Aorta (tissue), 5 donors: ENCODE measurements around the gene C19orf47. TPM values are rescaled to one million over a fixed set of nuclear protein-coding genes. Genes with fewer than 3 reads are reported as not detected.

Experiments
- ATAC-seq: fragments of 200-7000 bp; cut with Tn5 transposase; one replicate; pipeline ENCODE4 v1.9.1; 2022; ENCODE audit warnings: moderate library complexity; ENCODE audit not compliant: low FRiP score
- DNase-seq, 2 donors: peaks; one replicate each; pipeline ENCODE4 v3.0.0-alpha.2; 2020
- H3K27ac ChIP-seq, 2 donors: one replicate each; pipeline ENCODE4 v1.5.1; 2013; ENCODE audit warnings: low read length in 2 of 2, mild to moderate bottlenecking in 2 of 2, moderate library complexity in 2 of 2, control low read depth in 1 of 2, inconsistent platforms in 1 of 2, low read depth in 1 of 2
- H3K27me3 ChIP-seq, 2 donors: one replicate each; pipeline ENCODE4 v1.6.1; 2013; ENCODE audit warnings: control low read depth in 1 of 2, low read length in 1 of 2, mild to moderate bottlenecking in 1 of 2, moderate library complexity in 1 of 2; ENCODE audit not compliant: insufficient read depth in 2 of 2, control insufficient read depth in 1 of 2
- H3K36me3 ChIP-seq, 2 donors: one replicate each; pipeline ENCODE4 v1.6.1; 2013; ENCODE audit warnings: control low read depth in 1 of 2, low read length in 1 of 2, mild to moderate bottlenecking in 1 of 2; ENCODE audit not compliant: insufficient read depth in 2 of 2, control insufficient read depth in 1 of 2
- H3K4me1 ChIP-seq, 2 donors: one replicate each; pipeline ENCODE4 v1.6.1; 2013; ENCODE audit warnings: low read length in 2 of 2, control low read depth in 1 of 2, mild to moderate bottlenecking in 1 of 2, moderate library complexity in 1 of 2; ENCODE audit not compliant: insufficient read depth in 2 of 2, control insufficient read depth in 1 of 2
- H3K4me3 ChIP-seq, 2 donors: one replicate each; pipeline ENCODE4 v1.5.1; 2013; ENCODE audit warnings: low read length in 2 of 2, control low read depth in 1 of 2, mild to moderate bottlenecking in 1 of 2
- H3K9me3 ChIP-seq: one replicate; pipeline ENCODE4 v1.6.1; 2013; ENCODE audit warnings: mild to moderate bottlenecking, low read length; ENCODE audit not compliant: control insufficient read depth
- WGBS, 2 donors: extraction: QIAGEN DNeasy Blood & Tissue Kit; methylation state at CpG; one replicate each; pipeline ENCODE4 v1.1.7; 2013; 5-methylcytosine and 5-hydroxymethylcytosine counted together
- intact Hi-C, 2 donors: fragments of 100-400 bp; cut with DNase I; formaldehyde crosslinking; loops; one replicate each; pipeline versions ENCODE4 v1.14.2 to v1.15.0; 2022
- polyA plus RNA-seq, 2 donors: library from polyadenylated mRNA; stranded (reverse); fragments of 200-250 nt; gene quantifications; one replicate each; pipeline ENCODE4 v1.2.3, GENCODE V29; 2013
- total RNA-seq, 2 donors: library from RNA; stranded (reverse); fragmentation: NEBNext Ultra II Directional; extraction: Animal tissue kit (Norgen Biotek cat#: 25700); gene quantifications; one replicate each; pipeline ENCODE4 v1.2.1, GENCODE V29; 2021
- donor health status: healthy with polysubstance abuse.
- donor health status: Bipolar disorder and iron deficiency.
- donor health status: DM: no; HTN: no; CAD: no.
- donor health status: DM: no; HTN: no; CAD: no.
- donor health status: DM: yes; HTN: yes; CAD: no.

C19orf47 gene
- total and polyA plus RNA-seq, 4 donors: 11.3 to 22.3 (median 18.7) TPM

GRCh38 chr19:40317338-40317737 lies 30.9 kb downstream of the C19orf47 start:
- DNase-seq: peak in 1 of 2 donors; percentile 42
- intact Hi-C loops: no loop called here
- H3K9me3 ChIP-seq: no peaks in the 10 kb centered on the region
- no peak overlapping the region for H3K4me3 ChIP-seq
- ATAC-seq: no peak
- WGBS, 2 donors: 75 to 77% methylated on average over 7 of the region's 7 CpGs
- no peaks in the 10 kb centered on the region for H3K4me1 ChIP-seq
- no peaks in the 10 kb centered on the region for H3K27me3 ChIP-seq
- H3K36me3 ChIP-seq: no peaks in the 10 kb centered on the region
- H3K27ac ChIP-seq: no peak overlapping the region

GRCh38 chr19:40315812-40316470 lies 32.3 kb downstream of the C19orf47 start:
- Histone ChIP-seq H3K27me3 (no peaks in the 10 kb centered on the region), H3K4me3 (no peak overlapping the region), H3K9me3 (no peaks in the 10 kb centered on the region), H3K27ac (no peak overlapping the region), H3K4me1 (no peaks in the 10 kb centered on the region), H3K36me3 (no peaks in the 10 kb centered on the region)
- WGBS, 2 donors: 54 to 59% methylated on average over 5 of the region's 5 CpGs
- peak; percentile 46 for ATAC-seq
- intact Hi-C loops: no loop called here
- DNase-seq: peak in 1 of 2 donors; percentile 46

GRCh38 chr19:40314656-40315055 lies 33.5 kb downstream of the C19orf47 start:
- Histone ChIP-seq H3K36me3 (no peaks in the 10 kb centered on the region), H3K27ac (no peak overlapping the region), H3K4me3 (no peak overlapping the region), H3K9me3 (no peaks in the 10 kb centered on the region), H3K27me3 (no peaks in the 10 kb centered on the region), H3K4me1 (no peaks in the 10 kb centered on the region)
- DNase-seq: no peak
- no peak for ATAC-seq
- intact Hi-C loops: no loop called here
- 85 to 87% methylated on average over 2 of the region's 2 CpGs for WGBS, 2 donors

GRCh38 chr19:40313229-40313983 lies 34.8 kb downstream of the C19orf47 start:
- H3K4me1 ChIP-seq: no peaks in the 10 kb centered on the region
- H3K9me3 ChIP-seq: no peaks in the 10 kb centered on the region
- no peak overlapping the region for H3K27ac ChIP-seq
- no peak overlapping the region for H3K4me3 ChIP-seq
- 88 to 90% methylated on average over 9 of the region's 9 CpGs for WGBS, 2 donors
- H3K27me3 ChIP-seq: no peaks in the 10 kb centered on the region
- DNase-seq: peak in 1 of 2 donors; percentile 5
- intact Hi-C loops: no loop called here
- H3K36me3 ChIP-seq: no peaks in the 10 kb centered on the region
- ATAC-seq: no peak

- H3K9me3 ChIP-seq: no peaks in the 10 kb centered on the region
- no peak overlapping the region for H3K27ac ChIP-seq
- H3K4me1 ChIP-seq: no peaks in the 10 kb centered on the region
- ATAC-seq (no peak), DNase-seq (peak in 1 of 2 donors; percentile 13)
- H3K27me3 ChIP-seq: no peaks in the 10 kb centered on the region
- WGBS, 2 donors: 62 to 76% methylated on average over 2 of the region's 2 CpGs
- no peak overlapping the region for H3K4me3 ChIP-seq
- intact Hi-C loops: no loop called here
- no peaks in the 10 kb centered on the region for H3K36me3 ChIP-seq
Observed at GRCh38 chr19:40312533-40312932, 35.7 kb downstream of the C19orf47 start.

GRCh38 chr19:40309666-40310065 lies 38.5 kb downstream of the C19orf47 start:
- no peak for ATAC-seq
- Histone ChIP-seq H3K27me3 (no peaks in the 10 kb centered on the region), H3K4me1 (no peaks in the 10 kb centered on the region), H3K4me3 (no peak overlapping the region), H3K9me3 (no peaks in the 10 kb centered on the region), H3K36me3 (no peaks in the 10 kb centered on the region), H3K27ac (no peak overlapping the region)
- 57 to 59% methylated on average over 1 of the region's 1 CpG for WGBS, 2 donors
- no peak for DNase-seq
- intact Hi-C loops: loop anchor here (5.0 to 10.0 kb wide), 3 partner anchors 115 to 325 kb away; partner anchors contain the start of gene SERTAD1 (in 1 of the 2)

GRCh38 chr19:40305403-40305802 lies 42.8 kb downstream of the C19orf47 start:
- Histone ChIP-seq H3K4me1 (no peaks in the 10 kb centered on the region), H3K27me3 (no peaks in the 10 kb centered on the region), H3K9me3 (no peaks in the 10 kb centered on the region), H3K4me3 (no peak overlapping the region), H3K27ac (no peak overlapping the region), H3K36me3 (no peaks in the 10 kb centered on the region)
- ATAC-seq: peak; percentile 78
- intact Hi-C loops: loop anchor here (5.0 to 10.0 kb wide), 3 partner anchors 119 to 329 kb away; partner anchors contain the start of gene SERTAD1 (in 1 of the 2)
- peak; percentile 85 to 90 for DNase-seq
- WGBS, 2 donors: 4% methylated on average over 5 of the region's 5 CpGs

GRCh38 chr19:40304306-40304705 lies 43.9 kb downstream of the C19orf47 start:
- H3K27ac ChIP-seq: no peak overlapping the region
- no peak for ATAC-seq
- no peaks in the 10 kb centered on the region for H3K4me1 ChIP-seq
- H3K27me3 ChIP-seq: no peaks in the 10 kb centered on the region
- H3K4me3 ChIP-seq: no peak overlapping the region
- 80 to 82% methylated on average over 4 of the region's 4 CpGs for WGBS, 2 donors
- peak in 1 of 2 donors; percentile 50 for DNase-seq
- H3K36me3 ChIP-seq: no peaks in the 10 kb centered on the region
- H3K9me3 ChIP-seq: no peaks in the 10 kb centered on the region
- intact Hi-C loops: loop anchor here in 1 of 2 donors (10.0 kb wide), 2 partner anchors 120 to 330 kb away; partner anchors contain the start of gene SERTAD1
